Effector memory CD8-positive, alpha-beta T cell (primary cell): ENCODE results near the gene CTNND2.

ENCODE experiments used
- ATAC-seq: fragments of 150-1000 bp; cut with Tn5 transposase; replicated peaks from 2 replicates; pipeline ENCODE4 v1.10.0; 2021; ENCODE audit warnings: mild to moderate bottlenecking, moderate library complexity
- DNase-seq, 3 experiments: peaks; one replicate each; pipeline ENCODE4 v3.0.0; 2021
- H3K27ac Mint-ChIP-seq, 2 donors: one replicate each; pipeline ENCODE4 v1.8.0; 2022; ENCODE audit warnings: mild to moderate bottlenecking in 2 of 2, mixed read lengths in 2 of 2, moderate library complexity in 2 of 2
- H3K27me3 Mint-ChIP-seq, 2 donors: one replicate each; pipeline ENCODE4 v1.8.0; 2022; ENCODE audit warnings: mixed read lengths in 2 of 2
- H3K36me3 Mint-ChIP-seq: one replicate; pipeline ENCODE4 v1.8.0; 2022; ENCODE audit warnings: mild to moderate bottlenecking, moderate library complexity, mixed read lengths; ENCODE audit not compliant: insufficient read depth
- H3K4me1 Mint-ChIP-seq, 2 donors: one replicate each; pipeline ENCODE4 v1.8.0; 2022; ENCODE audit warnings: low read depth in 2 of 2, mixed read lengths in 2 of 2
- H3K4me3 Mint-ChIP-seq, 2 donors: one replicate each; pipeline ENCODE4 v1.8.0; 2022; ENCODE audit warnings: mild to moderate bottlenecking in 2 of 2, mixed read lengths in 2 of 2, moderate library complexity in 2 of 2
- H3K9me3 Mint-ChIP-seq, 2 donors: one replicate each; pipeline ENCODE4 v1.8.0; 2022; ENCODE audit warnings: mixed read lengths in 2 of 2

Gene CTNND2

DNA sequence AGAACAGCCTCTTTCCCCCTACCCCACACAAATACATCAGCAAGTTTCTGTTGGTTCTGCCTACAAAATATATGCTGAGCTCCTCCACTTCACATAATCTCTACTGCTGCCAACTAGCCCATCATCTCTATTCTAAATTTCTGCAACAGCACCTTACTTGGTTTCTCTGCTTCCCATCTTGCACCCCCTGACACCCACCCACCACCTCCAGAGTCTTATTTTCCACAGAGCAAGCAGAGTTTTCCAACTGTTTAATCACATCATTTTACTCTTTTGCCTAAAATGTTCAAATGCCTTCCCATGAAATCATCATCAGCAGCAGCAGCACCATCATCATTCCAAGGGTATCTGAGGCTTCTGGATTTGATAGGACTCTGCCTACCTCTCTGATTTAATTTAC lies 295.7 kb downstream of the CTNND2 start:
- no peaks in the 10 kb centered on the region for H3K36me3 Mint-ChIP-seq
- no peak overlapping the region for H3K27ac Mint-ChIP-seq
- ATAC-seq (no peak), DNase-seq (no peak)
- H3K27me3 Mint-ChIP-seq: no peaks in the 10 kb centered on the region
- H3K4me1 Mint-ChIP-seq: no peaks in the 10 kb centered on the region
- no peak overlapping the region for H3K4me3 Mint-ChIP-seq
- peaks cover 6 to 10% of the 10 kb centered on the region in 2 donors for H3K9me3 Mint-ChIP-seq

DNA sequence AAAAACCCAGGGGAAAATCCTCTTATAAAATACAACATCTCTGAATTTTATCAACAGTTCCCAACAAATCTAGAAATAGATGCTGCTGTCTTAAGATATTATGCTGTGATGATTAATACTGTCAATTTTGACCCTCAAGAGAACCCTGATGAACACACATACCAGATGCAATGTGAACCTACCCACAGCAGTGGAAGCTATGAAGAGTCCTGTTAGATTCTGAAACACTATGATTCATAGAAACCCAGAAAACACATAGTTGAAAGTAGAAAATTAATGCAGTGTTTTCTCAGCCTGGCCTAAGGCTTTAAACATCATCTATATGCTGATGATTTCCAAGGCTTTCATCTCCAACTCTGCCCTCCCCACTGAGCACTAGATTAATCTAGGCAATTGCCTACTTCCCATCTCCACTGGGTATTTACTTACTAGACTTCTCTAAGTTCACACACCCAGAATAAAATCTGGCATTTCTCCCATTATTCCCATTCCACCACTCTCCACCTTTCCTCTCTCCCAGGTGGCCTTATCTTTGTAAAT lies 296.2 kb downstream of the CTNND2 start:
- DNase-seq: no peak
- Mint-ChIP-seq H3K4me3 (no peak overlapping the region), H3K27me3 (no peaks in the 10 kb centered on the region), H3K4me1 (no peaks in the 10 kb centered on the region), H3K27ac (no peak overlapping the region), H3K9me3 (peaks cover 6 to 10% of the 10 kb centered on the region in 2 donors), H3K36me3 (no peaks in the 10 kb centered on the region)
- no peak for ATAC-seq

- Mint-ChIP-seq H3K27me3 (no peaks in the 10 kb centered on the region), H3K27ac (no peak overlapping the region), H3K36me3 (no peaks in the 10 kb centered on the region), H3K9me3 (no peaks in the 10 kb centered on the region), H3K4me1 (no peaks in the 10 kb centered on the region), H3K4me3 (no peak overlapping the region)
- ATAC-seq: no peak
- DNase-seq: no peak
These were observed 301.9 kb downstream of the CTNND2 start for GRCh38 chr5:11602298-11602697.

DNA sequence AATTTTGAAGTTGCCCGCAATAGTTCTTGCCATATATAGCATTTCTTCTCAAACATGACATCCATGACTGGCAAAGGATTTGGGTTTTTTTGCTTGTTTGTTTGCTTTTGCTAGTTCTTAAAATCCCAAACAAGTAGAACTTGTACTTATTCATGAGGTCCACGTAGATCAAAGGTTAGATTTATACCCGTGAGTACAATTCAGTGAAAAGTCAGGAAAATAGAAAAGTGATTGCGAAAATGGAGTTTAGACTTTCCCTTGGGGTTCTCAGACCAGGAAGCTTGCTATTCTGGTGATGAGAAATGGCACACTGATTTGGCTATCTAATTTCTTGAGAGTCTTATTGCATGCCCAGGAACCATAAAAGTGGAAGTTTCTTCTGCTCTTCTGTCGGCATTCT lies 304.7 kb downstream of the CTNND2 start:
- no peak overlapping the region for H3K27ac Mint-ChIP-seq
- ATAC-seq: no peak
- H3K9me3 Mint-ChIP-seq: no peaks in the 10 kb centered on the region
- no peak overlapping the region for H3K4me3 Mint-ChIP-seq
- no peaks in the 10 kb centered on the region for H3K36me3 Mint-ChIP-seq
- no peaks in the 10 kb centered on the region for H3K27me3 Mint-ChIP-seq
- no peak for DNase-seq
- H3K4me1 Mint-ChIP-seq: no peaks in the 10 kb centered on the region

GRCh38 chr5:11596657-11597071 lies 307.6 kb downstream of the CTNND2 start:
- peaks cover 5 to 12% of the 10 kb centered on the region in 2 donors for H3K9me3 Mint-ChIP-seq
- DNase-seq (no peak), ATAC-seq (no peak)
- no peaks in the 10 kb centered on the region for H3K36me3 Mint-ChIP-seq
- H3K4me1 Mint-ChIP-seq: no peaks in the 10 kb centered on the region
- no peak overlapping the region for H3K4me3 Mint-ChIP-seq
- H3K27me3 Mint-ChIP-seq: no peaks in the 10 kb centered on the region
- H3K27ac Mint-ChIP-seq: no peak overlapping the region

DNA sequence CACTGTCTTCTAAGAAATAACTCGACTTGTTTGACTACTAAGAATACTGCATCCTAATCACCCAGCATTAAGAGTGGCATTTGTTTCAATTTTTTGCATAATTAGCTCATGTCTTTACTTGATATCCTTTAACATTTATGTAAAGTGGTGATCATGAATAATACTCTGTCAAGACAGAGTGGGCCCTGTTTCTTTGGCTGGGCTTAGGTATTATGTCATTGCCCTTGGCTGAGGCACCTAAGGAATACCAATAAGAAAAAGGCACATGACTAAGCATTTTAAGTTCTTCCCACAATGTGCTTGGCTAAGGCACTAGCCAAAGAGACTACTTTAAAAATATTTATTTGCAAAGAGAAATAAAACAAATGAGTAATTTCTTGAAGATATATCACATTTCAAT lies 308.1 kb downstream of the CTNND2 start:
- Mint-ChIP-seq H3K4me3 (no peak overlapping the region), H3K36me3 (no peaks in the 10 kb centered on the region), H3K4me1 (no peaks in the 10 kb centered on the region), H3K9me3 (peaks cover 9 to 17% of the 10 kb centered on the region in 2 donors), H3K27me3 (no peaks in the 10 kb centered on the region), H3K27ac (no peak overlapping the region)
- ATAC-seq (no peak), DNase-seq (no peak)

- Mint-ChIP-seq H3K9me3 (peaks cover 11 to 25% of the 10 kb centered on the region in 2 donors), H3K27me3 (no peaks in the 10 kb centered on the region), H3K4me3 (no peak overlapping the region), H3K27ac (no peak overlapping the region), H3K36me3 (no peaks in the 10 kb centered on the region), H3K4me1 (no peaks in the 10 kb centered on the region)
- ATAC-seq (no peak), DNase-seq (no peak)
These were observed 309.2 kb downstream of the CTNND2 start for GRCh38 chr5:11595045-11595444.

- H3K27me3 Mint-ChIP-seq: no peaks in the 10 kb centered on the region
- H3K4me1 Mint-ChIP-seq: no peaks in the 10 kb centered on the region
These were observed 310.2 kb downstream of the CTNND2 start for GRCh38 chr5:11594021-11594420.

DNA sequence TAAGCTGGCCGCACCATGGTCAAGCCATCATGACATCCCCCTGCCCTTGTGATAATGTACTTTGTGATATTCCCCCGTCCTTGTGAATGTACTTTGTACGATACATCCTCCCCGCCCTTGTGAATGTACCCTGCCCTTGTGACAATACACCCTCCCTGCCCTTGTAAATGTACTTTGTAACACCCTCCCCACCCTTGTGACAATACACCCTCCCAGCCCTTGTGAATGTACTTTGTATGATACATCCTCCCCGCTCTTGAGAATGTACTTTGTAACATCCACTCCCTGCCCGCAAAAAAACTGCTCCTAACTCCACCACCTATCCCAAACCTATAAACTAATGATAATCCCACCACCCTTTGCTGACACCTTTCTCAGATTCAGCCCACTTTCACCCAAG lies 313.8 kb downstream of the CTNND2 start:
- Mint-ChIP-seq H3K27me3 (no peaks in the 10 kb centered on the region), H3K4me3 (no peak overlapping the region), H3K4me1 (no peaks in the 10 kb centered on the region), H3K9me3 (peaks cover 14 to 25% of the 10 kb centered on the region in 2 donors), H3K36me3 (no peaks in the 10 kb centered on the region), H3K27ac (no peak overlapping the region)
- ATAC-seq: no peak
- DNase-seq: no peak

More at GRCh38 chr5:11594021-11594420, 310.2 kb downstream of the CTNND2 start:
- ATAC-seq: no peak
- Mint-ChIP-seq H3K27ac (no peak overlapping the region), H3K36me3 (no peaks in the 10 kb centered on the region), H3K4me3 (no peak overlapping the region), H3K9me3 (peaks cover 11 to 25% of the 10 kb centered on the region in 2 donors)
- DNase-seq: no peak

DNA sequence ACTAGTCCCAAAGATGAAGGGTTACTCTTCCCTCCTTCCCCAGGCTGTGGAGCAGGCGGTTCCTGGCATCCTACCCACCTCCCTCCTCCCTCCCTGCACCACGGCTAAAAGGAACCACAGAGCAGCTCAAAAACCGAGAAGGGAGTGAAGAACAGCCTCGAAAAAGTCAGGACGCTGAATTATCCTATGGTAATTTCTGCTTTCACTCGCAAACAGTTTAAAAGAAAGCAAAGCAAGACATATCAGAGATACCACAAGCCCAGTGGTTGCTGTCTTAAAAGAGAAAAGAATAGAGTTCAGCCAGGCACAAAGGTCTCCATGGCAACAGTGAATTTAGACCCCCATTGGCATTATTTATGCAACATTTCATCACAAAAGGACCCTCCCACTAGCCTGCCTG lies 315.4 kb downstream of the CTNND2 start:
- Mint-ChIP-seq H3K4me1 (no peaks in the 10 kb centered on the region), H3K9me3 (peaks cover 14 to 25% of the 10 kb centered on the region in 2 donors), H3K27me3 (no peaks in the 10 kb centered on the region), H3K36me3 (no peaks in the 10 kb centered on the region), H3K27ac (no peak overlapping the region), H3K4me3 (no peak overlapping the region)
- ATAC-seq (no peak), DNase-seq (no peak)

- H3K4me1 Mint-ChIP-seq: no peaks in the 10 kb centered on the region
- peaks cover 0 to 3% of the 10 kb centered on the region in 2 donors for H3K9me3 Mint-ChIP-seq
- DNase-seq: no peak
- H3K27me3 Mint-ChIP-seq: no peaks in the 10 kb centered on the region
- no peak overlapping the region for H3K4me3 Mint-ChIP-seq
- no peaks in the 10 kb centered on the region for H3K36me3 Mint-ChIP-seq
- no peak overlapping the region for H3K27ac Mint-ChIP-seq
- no peak for ATAC-seq
These were observed 320.2 kb downstream of the CTNND2 start for GRCh38 chr5:11584017-11584416.

GRCh38 chr5:11579351-11579750 lies 324.9 kb downstream of the CTNND2 start:
- Mint-ChIP-seq H3K27me3 (no peaks in the 10 kb centered on the region), H3K9me3 (no peaks in the 10 kb centered on the region), H3K4me1 (no peaks in the 10 kb centered on the region), H3K4me3 (no peak overlapping the region), H3K27ac (no peak overlapping the region), H3K36me3 (no peaks in the 10 kb centered on the region)
- ATAC-seq (no peak), DNase-seq (no peak)

DNA sequence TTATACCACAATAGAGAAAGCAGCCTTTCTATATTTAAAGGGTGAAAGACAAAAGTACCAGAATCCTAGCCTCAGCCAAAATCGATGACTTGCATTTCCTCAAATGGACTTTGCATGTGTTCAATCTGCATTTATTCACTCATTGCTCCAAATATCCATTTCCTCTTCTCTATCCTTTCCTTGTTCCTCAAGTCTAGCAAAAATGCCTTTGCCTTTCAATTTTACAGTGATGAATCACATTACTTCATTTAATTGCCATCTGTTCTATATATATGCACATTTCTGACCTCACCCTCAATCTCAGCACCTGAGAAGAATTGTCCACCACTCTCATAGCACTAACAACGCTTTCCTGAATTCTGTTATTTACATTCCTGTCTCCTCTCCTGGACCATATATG lies 329.5 kb downstream of the CTNND2 start:
- Mint-ChIP-seq H3K27me3 (no peaks in the 10 kb centered on the region), H3K4me3 (no peak overlapping the region), H3K27ac (no peak overlapping the region), H3K4me1 (no peaks in the 10 kb centered on the region), H3K9me3 (peaks cover 0 to 4% of the 10 kb centered on the region in 2 donors), H3K36me3 (no peaks in the 10 kb centered on the region)
- DNase-seq (no peak), ATAC-seq (no peak)

GRCh38 chr5:11573140-11573992 lies 330.9 kb downstream of the CTNND2 start:
- Mint-ChIP-seq H3K9me3 (peaks cover 0 to 4% of the 10 kb centered on the region in 2 donors), H3K36me3 (no peaks in the 10 kb centered on the region), H3K27ac (no peak overlapping the region), H3K4me1 (no peaks in the 10 kb centered on the region), H3K27me3 (no peaks in the 10 kb centered on the region), H3K4me3 (no peak overlapping the region)
- DNase-seq (no peak), ATAC-seq (no peak)
